ENCODE measurements around the gene TMCO4.

TMCO4 gene

DNA sequence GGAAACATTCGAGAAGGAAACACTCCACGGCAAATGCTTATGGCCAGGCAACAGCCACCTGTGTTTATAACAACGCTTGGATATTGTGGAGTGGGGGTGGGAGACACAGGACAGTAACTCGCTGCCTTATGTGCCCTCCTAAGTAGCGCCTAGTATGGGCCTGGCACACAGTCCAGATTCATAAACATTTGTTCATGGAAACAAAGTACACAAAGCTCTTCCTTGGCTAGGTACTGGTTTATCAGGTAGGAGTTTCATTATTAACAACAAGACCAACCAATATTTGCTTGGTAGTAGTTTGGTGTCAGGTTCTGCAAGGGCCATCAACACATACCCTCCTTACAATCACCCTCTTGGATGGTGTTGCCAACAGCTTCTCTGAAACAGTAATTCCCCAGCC lies 23.4 kb downstream of the TMCO4 start:
- Histone ChIP-seq H3K79me2 (ENCODE audit: insufficient read depth, low read length) (no peaks in the 10 kb centered on the region), H3K4me2 (ENCODE audit: low read depth, low read length, poor library complexity, severe bottlenecking) (no peak overlapping the region), H3F3A (ENCODE audit: low read depth) (no peaks in the 10 kb centered on the region), H3K9me2 (replicated peaks; ENCODE audit: low read depth, low read length) (no peaks in the 10 kb centered on the region), H4K20me1 (ENCODE audit: insufficient read depth, low read length, poor library complexity, severe bottlenecking) (no peaks in the 10 kb centered on the region), H3K27me3 (ENCODE audit: insufficient read depth, low read length, poor library complexity, severe bottlenecking) (no peaks in the 10 kb centered on the region), H3K4me1 (ENCODE audit: insufficient read depth, low read length, poor library complexity, severe bottlenecking) (no peaks in the 10 kb centered on the region), H3K9ac (ENCODE audit: low read depth, low read length, poor library complexity, severe bottlenecking) (no peak overlapping the region), H3K36me3 (ENCODE audit: insufficient read depth, low read length) (peaks cover 11% of the 10 kb centered on the region; the same call in 1 of the 2 replicates), H3K9me3 (ENCODE audit: insufficient read depth, low read depth, low read length) (no peaks in the 10 kb centered on the region), H2AFZ (ENCODE audit: low read length) (no peak overlapping the region), H3K4me3 (ENCODE audit: low read length, poor library complexity, severe bottlenecking) (no peak overlapping the region)
- TF ChIP-seq CTCF (conservative IDR thresholded peaks at IDR 0.05; ENCODE audit: low read length) (no peak), EZH2phosphoT487 (IDR thresholded peaks at IDR 0.05; ENCODE audit: borderline replicate concordance) (no peak)

DNA sequence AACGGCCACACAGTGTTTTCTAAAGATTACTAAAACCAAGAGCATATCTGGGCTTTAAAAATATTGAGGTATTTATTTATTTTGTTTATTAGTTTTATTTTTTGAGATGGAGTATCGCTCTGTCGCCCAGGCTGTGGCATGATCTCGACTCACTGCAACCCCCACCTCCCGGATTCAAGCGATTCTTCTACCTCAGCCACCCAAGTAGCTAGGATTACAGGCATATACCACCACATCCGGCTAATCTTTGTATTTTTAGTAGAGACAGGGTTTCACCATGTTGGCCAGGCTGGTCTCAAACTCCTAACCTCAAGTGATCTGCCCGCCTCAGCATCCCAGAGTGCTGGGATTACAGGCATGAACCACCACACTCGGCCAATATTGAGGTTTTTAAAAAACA lies 23.9 kb downstream of the TMCO4 start:
- no peak for TF ChIP-seq EZH2phosphoT487 (IDR thresholded peaks at IDR 0.05; ENCODE audit: borderline replicate concordance)
- no peak for TF ChIP-seq CTCF (conservative IDR thresholded peaks at IDR 0.05; ENCODE audit: low read length)
- Histone ChIP-seq H4K20me1 (ENCODE audit: insufficient read depth, low read length, poor library complexity, severe bottlenecking) (no peaks in the 10 kb centered on the region), H3K9me2 (replicated peaks; ENCODE audit: low read depth, low read length) (no peaks in the 10 kb centered on the region), H3K9me3 (ENCODE audit: insufficient read depth, low read depth, low read length) (no peaks in the 10 kb centered on the region), H2AFZ (ENCODE audit: low read length) (no peak overlapping the region), H3K9ac (ENCODE audit: low read depth, low read length, poor library complexity, severe bottlenecking) (no peak overlapping the region), H3K4me1 (ENCODE audit: insufficient read depth, low read length, poor library complexity, severe bottlenecking) (no peaks in the 10 kb centered on the region), H3K36me3 (ENCODE audit: insufficient read depth, low read length) (peaks cover 11% of the 10 kb centered on the region; the same call in 1 of the 2 replicates), H3K4me2 (ENCODE audit: low read depth, low read length, poor library complexity, severe bottlenecking) (no peak overlapping the region), H3K27me3 (ENCODE audit: insufficient read depth, low read length, poor library complexity, severe bottlenecking) (no peaks in the 10 kb centered on the region), H3K4me3 (ENCODE audit: low read length, poor library complexity, severe bottlenecking) (no peak overlapping the region), H3F3A (ENCODE audit: low read depth) (no peaks in the 10 kb centered on the region), H3K79me2 (ENCODE audit: insufficient read depth, low read length) (no peaks in the 10 kb centered on the region)

- Histone ChIP-seq H3K36me3 (ENCODE audit: insufficient read depth, low read length) (peaks cover 10% of the 10 kb centered on the region; the same call in 1 of the 2 replicates), H3K4me1 (ENCODE audit: insufficient read depth, low read length, poor library complexity, severe bottlenecking) (no peaks in the 10 kb centered on the region), H3K9me2 (replicated peaks; ENCODE audit: low read depth, low read length) (no peaks in the 10 kb centered on the region), H3K79me2 (ENCODE audit: insufficient read depth, low read length) (no peaks in the 10 kb centered on the region), H3F3A (ENCODE audit: low read depth) (no peaks in the 10 kb centered on the region), H3K9ac (ENCODE audit: low read depth, low read length, poor library complexity, severe bottlenecking) (no peak overlapping the region), H4K20me1 (ENCODE audit: insufficient read depth, low read length, poor library complexity, severe bottlenecking) (no peaks in the 10 kb centered on the region), H3K9me3 (ENCODE audit: insufficient read depth, low read depth, low read length) (no peaks in the 10 kb centered on the region), H3K27me3 (ENCODE audit: insufficient read depth, low read length, poor library complexity, severe bottlenecking) (no peaks in the 10 kb centered on the region), H2AFZ (ENCODE audit: low read length) (no peak overlapping the region), H3K4me3 (ENCODE audit: low read length, poor library complexity, severe bottlenecking) (no peak overlapping the region), H3K4me2 (ENCODE audit: low read depth, low read length, poor library complexity, severe bottlenecking) (no peak overlapping the region)
- TF ChIP-seq EZH2phosphoT487 (IDR thresholded peaks at IDR 0.05; ENCODE audit: borderline replicate concordance) (no peak), CTCF (conservative IDR thresholded peaks at IDR 0.05; ENCODE audit: low read length) (no peak)
These were observed 24.4 kb downstream of the TMCO4 start for GRCh38 chr1:19775317-19775716.
